Mammary epithelial cell (primary cell): ENCODE results near the gene ENOX2.

ENCODE experiments used
- CTCF ChIP-seq, 2 donors: IDR thresholded peaks in 1 of 2; conservative IDR thresholded peaks in 1 of 2; 2 replicates each; pipeline ENCODE4 v1.5.1; 2011 to 2012; ENCODE audit warnings: inconsistent platforms in 2 of 2, low read length in 2 of 2, mild to moderate bottlenecking in 2 of 2, control low read depth in 1 of 2, low read depth in 1 of 2; ENCODE audit not compliant: insufficient read depth in 1 of 2; ENCODE audit errors: extremely low read depth in 1 of 2
- EZH2 ChIP-seq: IDR thresholded peaks from 2 replicates; pipeline ENCODE4 v1.6.1; 2012; ENCODE audit warnings: low read length, inconsistent platforms, borderline replicate concordance

DNA sequence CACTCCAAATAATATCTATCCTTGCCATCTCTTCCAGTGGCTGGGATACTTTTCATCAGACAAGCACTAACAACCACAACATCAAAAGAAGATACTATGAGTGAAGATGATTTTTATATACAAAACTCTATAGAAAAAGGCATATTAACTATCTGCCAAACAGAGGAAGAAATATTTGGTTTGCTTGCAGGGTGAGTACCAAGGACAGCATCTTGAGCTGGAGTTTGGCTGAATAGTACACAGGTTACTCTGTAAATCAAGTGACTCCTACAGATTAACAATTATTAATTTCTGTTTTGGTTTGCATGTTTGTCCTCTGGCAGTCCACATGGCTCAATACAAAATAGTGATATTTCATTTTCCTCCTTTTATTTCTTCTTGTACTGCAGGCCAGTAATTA, 253.3 kb downstream of the ENOX2 start:
- no peak for TF ChIP-seq CTCF (conservative IDR thresholded peaks at IDR 0.05 in 1 of 2, IDR thresholded peaks at IDR 0.05 in 1 of 2; ENCODE audit: extremely low read depth in 1 of 2, insufficient read depth in 1 of 2, low read depth in 1 of 2, low read length in 2 of 2)
- TF ChIP-seq EZH2, result no peak
